ENCODE measurements around the gene AGK. TPM values are rescaled to one million over a fixed set of nuclear protein-coding genes. Genes with fewer than 3 reads are reported as not detected.

AGK gene
- total RNA-seq, 1 experiment from 2014 or later, result 41.9 TPM

DNA sequence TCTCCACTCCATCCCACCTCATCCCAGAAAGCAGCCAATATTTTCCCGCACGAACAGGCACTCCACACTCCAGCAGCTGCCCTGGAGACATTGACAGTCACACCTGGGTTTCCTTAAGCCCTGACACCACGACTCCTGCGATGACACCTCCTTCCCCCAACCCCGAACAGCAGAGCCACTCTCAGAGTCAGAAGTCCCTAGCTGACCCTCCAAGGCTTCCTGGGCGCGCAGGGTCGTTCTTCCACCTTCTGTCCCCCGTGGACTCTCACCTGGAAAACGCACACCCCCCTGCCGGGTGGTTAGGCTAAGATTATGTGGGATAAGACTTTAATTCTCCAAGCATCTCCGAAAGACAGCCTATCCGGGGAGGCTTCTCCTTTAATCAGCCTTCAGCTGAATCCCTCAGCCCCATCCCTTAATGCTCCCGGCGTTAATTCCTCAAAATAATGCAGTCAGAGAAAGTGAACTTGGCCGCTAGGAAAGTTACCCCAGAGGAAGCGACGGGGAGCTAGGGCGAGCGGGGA, 149.7 kb downstream of the AGK start:
- no peak for DNase-seq (ENCODE audit: low spot score)
- no peaks in the 10 kb centered on the region for H3K27me3 ChIP-seq (replicated peaks; ENCODE audit: insufficient read depth, low read depth, low read length, poor library complexity)
- CTCF ChIA-PET, result no interaction called here
- H3K27ac ChIP-seq (ENCODE audit: low read depth, low read length, poor library complexity, severe bottlenecking), result no peak overlapping the region
- TF ChIP-seq EZH2 (IDR thresholded peaks at IDR 0.05; ENCODE audit: borderline replicate concordance, low read depth, low read length, poor library complexity, severe bottlenecking), result no peak
- TF ChIP-seq, protein P1, sequence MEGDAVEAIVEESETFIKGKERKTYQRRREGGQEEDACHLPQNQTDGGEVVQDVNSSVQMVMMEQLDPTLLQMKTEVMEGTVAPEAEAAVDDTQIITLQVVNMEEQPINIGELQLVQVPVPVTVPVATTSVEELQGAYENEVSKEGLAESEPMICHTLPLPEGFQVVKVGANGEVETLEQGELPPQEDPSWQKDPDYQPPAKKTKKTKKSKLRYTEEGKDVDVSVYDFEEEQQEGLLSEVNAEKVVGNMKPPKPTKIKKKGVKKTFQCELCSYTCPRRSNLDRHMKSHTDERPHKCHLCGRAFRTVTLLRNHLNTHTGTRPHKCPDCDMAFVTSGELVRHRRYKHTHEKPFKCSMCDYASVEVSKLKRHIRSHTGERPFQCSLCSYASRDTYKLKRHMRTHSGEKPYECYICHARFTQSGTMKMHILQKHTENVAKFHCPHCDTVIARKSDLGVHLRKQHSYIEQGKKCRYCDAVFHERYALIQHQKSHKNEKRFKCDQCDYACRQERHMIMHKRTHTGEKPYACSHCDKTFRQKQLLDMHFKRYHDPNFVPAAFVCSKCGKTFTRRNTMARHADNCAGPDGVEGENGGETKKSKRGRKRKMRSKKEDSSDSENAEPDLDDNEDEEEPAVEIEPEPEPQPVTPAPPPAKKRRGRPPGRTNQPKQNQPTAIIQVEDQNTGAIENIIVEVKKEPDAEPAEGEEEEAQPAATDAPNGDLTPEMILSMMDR (conservative IDR thresholded peaks at IDR 0.05; ENCODE audit: low read depth, low read length), result no peak
- no peaks in the 10 kb centered on the region for H3K9me3 ChIP-seq (ENCODE audit: low read depth, low read length, poor library complexity, severe bottlenecking)
- intact Hi-C loops (cut with micrococcal nuclease; ENCODE audit: unreplicated experiment), result loop anchor here (5.0 kb wide), 1 partner anchor 36 kb away; the partner anchor contains the start of gene SSBP1
- peaks cover 6% of the 10 kb centered on the region for H3K4me1 ChIP-seq (ENCODE audit: insufficient read depth, low read length, poor library complexity, severe bottlenecking)
- BruUV-seq (replicated peaks), result no TSS peak
- H3K4me3 ChIP-seq (ENCODE audit: low read depth, low read length, poor library complexity, severe bottlenecking), result peak overlapping the region; percentile 87
- H3K36me3 ChIP-seq (ENCODE audit: insufficient read depth, low read length, poor library complexity, severe bottlenecking), result no peaks in the 10 kb centered on the region
- POLR2A ChIA-PET (ENCODE audit: low non-redundant PET), result no interaction called here

DNA sequence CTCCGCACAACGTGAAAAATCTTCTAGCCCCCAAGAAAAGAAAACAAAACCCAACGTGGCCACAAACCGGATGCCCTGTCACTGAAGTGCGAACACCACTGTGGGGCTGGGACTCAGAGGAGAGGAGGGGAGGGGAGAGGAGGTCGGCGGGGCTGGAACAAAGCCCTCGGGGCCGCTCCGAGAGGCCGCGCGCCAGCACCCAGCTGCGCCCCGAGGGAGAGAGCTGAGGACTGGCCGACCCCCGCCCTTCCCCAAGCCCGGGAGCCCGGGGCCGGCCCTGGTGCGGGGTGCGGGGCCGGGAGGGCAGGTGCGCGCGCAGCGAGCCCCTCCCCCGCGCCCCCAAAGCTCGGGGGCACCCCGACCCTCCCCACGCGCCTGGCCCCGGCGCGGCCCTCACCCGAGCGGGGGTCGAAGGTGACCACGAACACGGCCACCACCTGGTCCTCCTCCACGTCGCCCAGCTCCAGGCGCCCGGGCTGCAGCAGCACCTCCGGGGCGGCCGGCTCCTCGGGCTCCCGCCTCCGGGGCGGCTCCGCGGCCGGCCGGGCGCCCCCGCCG, 150.4 kb downstream of the AGK start:
- peak overlapping the region; percentile 87 for H3K4me3 ChIP-seq (ENCODE audit: low read depth, low read length, poor library complexity, severe bottlenecking)
- no peaks in the 10 kb centered on the region for H3K36me3 ChIP-seq (ENCODE audit: insufficient read depth, low read length, poor library complexity, severe bottlenecking)
- CTCF ChIA-PET, result no interaction called here
- no peaks in the 10 kb centered on the region for H3K9me3 ChIP-seq (ENCODE audit: low read depth, low read length, poor library complexity, severe bottlenecking)
- intact Hi-C loops (cut with micrococcal nuclease; ENCODE audit: unreplicated experiment), result loop anchor here (5.0 kb wide), 1 partner anchor 36 kb away; the partner anchor contains the start of gene SSBP1
- no peak for TF ChIP-seq EZH2 (IDR thresholded peaks at IDR 0.05; ENCODE audit: borderline replicate concordance, low read depth, low read length, poor library complexity, severe bottlenecking)
- TF ChIP-seq, protein P1 (conservative IDR thresholded peaks at IDR 0.05; ENCODE audit: low read depth, low read length), result no peak
- H3K27ac ChIP-seq (ENCODE audit: low read depth, low read length, poor library complexity, severe bottlenecking), result peak overlapping the region; percentile 61
- H3K27me3 ChIP-seq (replicated peaks; ENCODE audit: insufficient read depth, low read depth, low read length, poor library complexity), result no peaks in the 10 kb centered on the region
- BruUV-seq (replicated peaks), result no TSS peak
- DNase-seq (ENCODE audit: low spot score), result peak; percentile 57
- POLR2A ChIA-PET (ENCODE audit: low non-redundant PET), result no interaction called here
- peaks cover 6% of the 10 kb centered on the region for H3K4me1 ChIP-seq (ENCODE audit: insufficient read depth, low read length, poor library complexity, severe bottlenecking)

DNA sequence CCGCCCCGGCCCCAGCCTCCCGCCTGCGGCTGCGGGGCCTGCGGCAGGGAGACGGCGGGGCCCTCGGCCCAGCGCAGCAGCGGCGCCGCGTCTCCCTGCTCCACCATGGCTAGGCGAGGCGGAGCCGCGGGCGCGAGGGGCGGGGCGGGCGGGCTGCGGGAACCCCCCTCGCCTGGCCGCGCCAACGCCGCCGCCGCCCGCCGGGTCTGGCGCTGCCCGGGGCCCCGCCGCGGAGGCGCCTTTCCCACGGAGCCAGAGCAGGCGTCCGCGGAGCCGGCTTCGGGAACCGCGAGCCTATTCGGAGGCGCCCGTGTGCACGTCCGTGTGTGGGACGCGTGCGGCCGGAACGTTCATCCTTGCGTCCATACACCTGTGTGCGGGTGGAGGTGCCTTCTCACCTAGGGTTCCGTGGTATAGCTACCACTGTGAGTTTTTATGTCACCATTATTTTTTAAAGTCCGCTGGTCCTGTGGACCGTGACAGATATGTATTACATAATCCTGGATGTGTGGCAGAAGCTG, 150.9 kb downstream of the AGK start, which contains the start of gene DENND11:
TSS of gene DENND11 (minus strand) at position 120 of the 521 bp plus-strand sequence. CDS start at position 107, 13 bp downstream.
- Histone ChIP-seq H3K27ac (ENCODE audit: low read depth, low read length, poor library complexity, severe bottlenecking) (peak within 1 kb of the TSS; percentile 61), H3K9me3 (ENCODE audit: low read depth, low read length, poor library complexity, severe bottlenecking) (no peaks in the 10 kb centered on the region), H3K27me3 (replicated peaks; ENCODE audit: insufficient read depth, low read depth, low read length, poor library complexity) (no peaks in the 10 kb centered on the region), H3K36me3 (ENCODE audit: insufficient read depth, low read length, poor library complexity, severe bottlenecking) (no peaks in the 10 kb centered on the region), H3K4me3 (ENCODE audit: low read depth, low read length, poor library complexity, severe bottlenecking) (peak within 1 kb of the TSS; percentile 87), H3K4me1 (ENCODE audit: insufficient read depth, low read length, poor library complexity, severe bottlenecking) (peaks cover 6% of the 10 kb centered on the region)
- intact Hi-C loops (cut with micrococcal nuclease; ENCODE audit: unreplicated experiment), result loop anchor here (5.0 kb wide), 1 partner anchor 35 kb away; the partner anchor contains the start of gene SSBP1
- POLR2A ChIA-PET (ENCODE audit: low non-redundant PET), result no interaction called here
- peak; percentile 61 for DNase-seq (ENCODE audit: low spot score)
- CTCF ChIA-PET, result no interaction called here
- no TSS peak for BruUV-seq (replicated peaks)
- no peak for TF ChIP-seq EZH2 (IDR thresholded peaks at IDR 0.05; ENCODE audit: borderline replicate concordance, low read depth, low read length, poor library complexity, severe bottlenecking)
- TF ChIP-seq, protein P1 (conservative IDR thresholded peaks at IDR 0.05; ENCODE audit: low read depth, low read length), result no peak

All from A673 (cell line).